WTC11 (cell line): ENCODE results near the gene TPRG1L. TPM values are rescaled to one million over a fixed set of nuclear protein-coding genes. Genes with fewer than 3 reads are reported as not detected.

Source experiments
- ATAC-seq: fragments of 200-7000 bp; cut with Tn5 transposase; 2 replicates; pipeline ENCODE4 v1.10.0; 2021; ENCODE audit warnings: mild to moderate bottlenecking, moderate library complexity
- CTCF ChIA-PET: fragments of 300-600 bp; sonication (Branson Sonifier 250); formaldehyde crosslinking; loops from one replicate; lab custom pipeline; 2021; ENCODE audit warnings: antibody characterized with exemption; lab: Charles Lee
- POLR2A ChIA-PET: fragments of 350-600 bp; sonication (Branson Sonifier 250); formaldehyde crosslinking; loops from one replicate; lab custom pipeline; 2021; ENCODE audit warnings: antibody characterized with exemption; lab: Charles Lee
- DNase-seq: peaks from one replicate; pipeline ENCODE4 v3.0.0; 2021; ENCODE audit warnings: low spot score
- H3K27ac Mint-ChIP-seq: 2 replicates; pipeline ENCODE4 v1.8.0; 2021; ENCODE audit warnings: mixed read lengths
- H3K27me3 Mint-ChIP-seq: 2 replicates; pipeline ENCODE4 v1.8.0; 2021; ENCODE audit warnings: low read depth, mild to moderate bottlenecking, moderate library complexity, mixed read lengths
- H3K36me3 Mint-ChIP-seq: 2 replicates; pipeline ENCODE4 v1.8.0; 2021; ENCODE audit warnings: mixed read lengths
- H3K4me1 Mint-ChIP-seq: 2 replicates; pipeline ENCODE4 v1.8.0; 2022; ENCODE audit warnings: mixed read lengths
- H3K4me3 Mint-ChIP-seq: 2 replicates; pipeline ENCODE4 v1.8.0; 2021; ENCODE audit warnings: mild to moderate bottlenecking, moderate library complexity, mixed read lengths
- H3K9me3 Mint-ChIP-seq: 2 replicates; pipeline ENCODE4 v1.8.0; 2021; ENCODE audit warnings: mixed read lengths
- AFF4 ChIP-seq: sonication (generic); formaldehyde crosslinking; IDR thresholded peaks from 2 replicates; pipeline ENCODE4 v1.8.1; 2023; ENCODE audit warnings: mild to moderate bottlenecking, missing genetic modification reagents, borderline replicate concordance
- AR ChIP-seq: fragments of 250-450 bp; sonication (Bioruptor Pico); IDR thresholded peaks from 2 replicates; pipeline ENCODE4 v1.9.0; 2021; ENCODE audit warnings: mild to moderate bottlenecking
- ESRRA ChIP-seq: sonication (generic); formaldehyde crosslinking; IDR thresholded peaks from 2 replicates; pipeline ENCODE4 v1.8.1; 2022; ENCODE audit warnings: mild to moderate bottlenecking, missing genetic modification reagents, borderline replicate concordance
- FOXJ3 ChIP-seq: sonication (generic); formaldehyde crosslinking; IDR thresholded peaks from 2 replicates; pipeline ENCODE4 v1.9.0; 2021; ENCODE audit warnings: missing genetic modification reagents, mild to moderate bottlenecking, borderline replicate concordance
- GABPB1 ChIP-seq: sonication (generic); formaldehyde crosslinking; IDR thresholded peaks from 2 replicates; pipeline ENCODE4 v1.8.1; 2023; ENCODE audit warnings: mild to moderate bottlenecking, missing genetic modification reagents
- IRF2 ChIP-seq: sonication (generic); formaldehyde crosslinking; IDR thresholded peaks from 2 replicates; pipeline ENCODE4 v1.8.0; 2022; ENCODE audit warnings: low read depth, missing genetic modification reagents, borderline replicate concordance
- NR2C2 ChIP-seq: sonication (generic); formaldehyde crosslinking; IDR thresholded peaks from 2 replicates; pipeline ENCODE4 v1.8.0; 2022; ENCODE audit warnings: mild to moderate bottlenecking, missing genetic modification reagents
- RORB ChIP-seq: fragments of 250-450 bp; sonication (Bioruptor Pico); IDR thresholded peaks from 2 replicates; pipeline ENCODE4 v1.9.0; 2021; ENCODE audit warnings: mild to moderate bottlenecking
- SMAD4 ChIP-seq: sonication (generic); formaldehyde crosslinking; IDR thresholded peaks from 2 replicates; pipeline ENCODE4 v1.8.0; 2022; ENCODE audit warnings: mild to moderate bottlenecking, missing genetic modification reagents
- TEAD1 ChIP-seq: sonication (generic); formaldehyde crosslinking; IDR thresholded peaks from 2 replicates; pipeline ENCODE4 v1.8.0; 2022; ENCODE audit warnings: mild to moderate bottlenecking, missing genetic modification reagents
- total RNA-seq: library from RNA; stranded (reverse); gene quantifications from 3 replicates; pipeline ENCODE4 v1.2.3, GENCODE V29; 2021
- TF ChIP-seq, protein P1 (sequence below): sonication (generic); formaldehyde crosslinking; conservative IDR thresholded peaks from 2 replicates; pipeline ENCODE4 v1.8.1; 2023; ENCODE audit warnings: mild to moderate bottlenecking, low read depth, missing genetic modification reagents, moderate library complexity
- TF ChIP-seq, protein P2 (sequence below): sonication (generic); formaldehyde crosslinking; IDR thresholded peaks from 2 replicates; pipeline ENCODE4 v1.8.0; 2023; ENCODE audit warnings: missing genetic modification reagents, mild to moderate bottlenecking, borderline replicate concordance
- TF ChIP-seq, protein P3 (sequence below): fragments of 200-600 bp; IDR thresholded peaks from 2 replicates; pipeline ENCODE4 v1.8.0; 2022; ENCODE audit warnings: antibody characterized with exemption
- TF ChIP-seq, protein P4 (sequence below): fragments of 250-450 bp; sonication (Bioruptor Pico); IDR thresholded peaks from 2 replicates; pipeline ENCODE4 v1.9.0; 2021; ENCODE audit warnings: mild to moderate bottlenecking, borderline replicate concordance
- TF ChIP-seq, protein P5 (sequence below): sonication (generic); formaldehyde crosslinking; IDR thresholded peaks from 2 replicates; pipeline ENCODE4 v1.8.0; 2023; ENCODE audit warnings: missing genetic modification reagents

TPRG1L gene
- total RNA-seq, 1 experiment from 2014 or later: 20.9 TPM

GRCh38 chr1:3673381-3674099 is 48.7 kb downstream of the TPRG1L start:
- no peaks in the 10 kb centered on the region for H3K9me3 Mint-ChIP-seq
- ATAC-seq (no peak), DNase-seq (peak; percentile 9)
- no peaks in the 10 kb centered on the region; the same call in 1 of the 2 replicates for H3K27me3 Mint-ChIP-seq
- no peak overlapping the region; the same call in 1 of the 2 replicates for H3K4me3 Mint-ChIP-seq
- H3K36me3 Mint-ChIP-seq: no peaks in the 10 kb centered on the region
- ChIA-PET POLR2A (interaction anchor here (0.6 kb wide), 1 partner anchor 20 kb away, joined by 4 read pairs; no protein-coding TSS in a partner anchor), CTCF (no interaction called here)
- peaks cover 32% of the 10 kb centered on the region for H3K4me1 Mint-ChIP-seq
- peak overlapping the region; percentile 74 for H3K27ac Mint-ChIP-seq
- TF ChIP-seq SMAD4 (CRISPR knock-in tag) (no peak), TEAD1 (no peak), ESRRA (no peak), NR2C2 (CRISPR knock-in tag) (no peak), RORB (CRISPR knock-in tag) (no peak), FOXJ3 (CRISPR knock-in tag) (no peak), IRF2 (CRISPR knock-in tag) (no peak), AFF4 (no peak), GABPB1 (CRISPR knock-in tag) (no peak), AR (CRISPR knock-in tag) (no peak)
- TF ChIP-seq, protein P1, sequence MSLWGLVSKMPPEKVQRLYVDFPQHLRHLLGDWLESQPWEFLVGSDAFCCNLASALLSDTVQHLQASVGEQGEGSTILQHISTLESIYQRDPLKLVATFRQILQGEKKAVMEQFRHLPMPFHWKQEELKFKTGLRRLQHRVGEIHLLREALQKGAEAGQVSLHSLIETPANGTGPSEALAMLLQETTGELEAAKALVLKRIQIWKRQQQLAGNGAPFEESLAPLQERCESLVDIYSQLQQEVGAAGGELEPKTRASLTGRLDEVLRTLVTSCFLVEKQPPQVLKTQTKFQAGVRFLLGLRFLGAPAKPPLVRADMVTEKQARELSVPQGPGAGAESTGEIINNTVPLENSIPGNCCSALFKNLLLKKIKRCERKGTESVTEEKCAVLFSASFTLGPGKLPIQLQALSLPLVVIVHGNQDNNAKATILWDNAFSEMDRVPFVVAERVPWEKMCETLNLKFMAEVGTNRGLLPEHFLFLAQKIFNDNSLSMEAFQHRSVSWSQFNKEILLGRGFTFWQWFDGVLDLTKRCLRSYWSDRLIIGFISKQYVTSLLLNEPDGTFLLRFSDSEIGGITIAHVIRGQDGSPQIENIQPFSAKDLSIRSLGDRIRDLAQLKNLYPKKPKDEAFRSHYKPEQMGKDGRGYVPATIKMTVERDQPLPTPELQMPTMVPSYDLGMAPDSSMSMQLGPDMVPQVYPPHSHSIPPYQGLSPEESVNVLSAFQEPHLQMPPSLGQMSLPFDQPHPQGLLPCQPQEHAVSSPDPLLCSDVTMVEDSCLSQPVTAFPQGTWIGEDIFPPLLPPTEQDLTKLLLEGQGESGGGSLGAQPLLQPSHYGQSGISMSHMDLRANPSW (CRISPR knock-in tag): no peak
- TF ChIP-seq, protein P2, sequence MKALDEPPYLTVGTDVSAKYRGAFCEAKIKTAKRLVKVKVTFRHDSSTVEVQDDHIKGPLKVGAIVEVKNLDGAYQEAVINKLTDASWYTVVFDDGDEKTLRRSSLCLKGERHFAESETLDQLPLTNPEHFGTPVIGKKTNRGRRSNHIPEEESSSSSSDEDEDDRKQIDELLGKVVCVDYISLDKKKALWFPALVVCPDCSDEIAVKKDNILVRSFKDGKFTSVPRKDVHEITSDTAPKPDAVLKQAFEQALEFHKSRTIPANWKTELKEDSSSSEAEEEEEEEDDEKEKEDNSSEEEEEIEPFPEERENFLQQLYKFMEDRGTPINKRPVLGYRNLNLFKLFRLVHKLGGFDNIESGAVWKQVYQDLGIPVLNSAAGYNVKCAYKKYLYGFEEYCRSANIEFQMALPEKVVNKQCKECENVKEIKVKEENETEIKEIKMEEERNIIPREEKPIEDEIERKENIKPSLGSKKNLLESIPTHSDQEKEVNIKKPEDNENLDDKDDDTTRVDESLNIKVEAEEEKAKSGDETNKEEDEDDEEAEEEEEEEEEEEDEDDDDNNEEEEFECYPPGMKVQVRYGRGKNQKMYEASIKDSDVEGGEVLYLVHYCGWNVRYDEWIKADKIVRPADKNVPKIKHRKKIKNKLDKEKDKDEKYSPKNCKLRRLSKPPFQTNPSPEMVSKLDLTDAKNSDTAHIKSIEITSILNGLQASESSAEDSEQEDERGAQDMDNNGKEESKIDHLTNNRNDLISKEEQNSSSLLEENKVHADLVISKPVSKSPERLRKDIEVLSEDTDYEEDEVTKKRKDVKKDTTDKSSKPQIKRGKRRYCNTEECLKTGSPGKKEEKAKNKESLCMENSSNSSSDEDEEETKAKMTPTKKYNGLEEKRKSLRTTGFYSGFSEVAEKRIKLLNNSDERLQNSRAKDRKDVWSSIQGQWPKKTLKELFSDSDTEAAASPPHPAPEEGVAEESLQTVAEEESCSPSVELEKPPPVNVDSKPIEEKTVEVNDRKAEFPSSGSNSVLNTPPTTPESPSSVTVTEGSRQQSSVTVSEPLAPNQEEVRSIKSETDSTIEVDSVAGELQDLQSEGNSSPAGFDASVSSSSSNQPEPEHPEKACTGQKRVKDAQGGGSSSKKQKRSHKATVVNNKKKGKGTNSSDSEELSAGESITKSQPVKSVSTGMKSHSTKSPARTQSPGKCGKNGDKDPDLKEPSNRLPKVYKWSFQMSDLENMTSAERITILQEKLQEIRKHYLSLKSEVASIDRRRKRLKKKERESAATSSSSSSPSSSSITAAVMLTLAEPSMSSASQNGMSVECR (CRISPR knock-in tag): no peak
- TF ChIP-seq, protein P3, sequence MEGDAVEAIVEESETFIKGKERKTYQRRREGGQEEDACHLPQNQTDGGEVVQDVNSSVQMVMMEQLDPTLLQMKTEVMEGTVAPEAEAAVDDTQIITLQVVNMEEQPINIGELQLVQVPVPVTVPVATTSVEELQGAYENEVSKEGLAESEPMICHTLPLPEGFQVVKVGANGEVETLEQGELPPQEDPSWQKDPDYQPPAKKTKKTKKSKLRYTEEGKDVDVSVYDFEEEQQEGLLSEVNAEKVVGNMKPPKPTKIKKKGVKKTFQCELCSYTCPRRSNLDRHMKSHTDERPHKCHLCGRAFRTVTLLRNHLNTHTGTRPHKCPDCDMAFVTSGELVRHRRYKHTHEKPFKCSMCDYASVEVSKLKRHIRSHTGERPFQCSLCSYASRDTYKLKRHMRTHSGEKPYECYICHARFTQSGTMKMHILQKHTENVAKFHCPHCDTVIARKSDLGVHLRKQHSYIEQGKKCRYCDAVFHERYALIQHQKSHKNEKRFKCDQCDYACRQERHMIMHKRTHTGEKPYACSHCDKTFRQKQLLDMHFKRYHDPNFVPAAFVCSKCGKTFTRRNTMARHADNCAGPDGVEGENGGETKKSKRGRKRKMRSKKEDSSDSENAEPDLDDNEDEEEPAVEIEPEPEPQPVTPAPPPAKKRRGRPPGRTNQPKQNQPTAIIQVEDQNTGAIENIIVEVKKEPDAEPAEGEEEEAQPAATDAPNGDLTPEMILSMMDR: no peak
- TF ChIP-seq, protein P4, sequence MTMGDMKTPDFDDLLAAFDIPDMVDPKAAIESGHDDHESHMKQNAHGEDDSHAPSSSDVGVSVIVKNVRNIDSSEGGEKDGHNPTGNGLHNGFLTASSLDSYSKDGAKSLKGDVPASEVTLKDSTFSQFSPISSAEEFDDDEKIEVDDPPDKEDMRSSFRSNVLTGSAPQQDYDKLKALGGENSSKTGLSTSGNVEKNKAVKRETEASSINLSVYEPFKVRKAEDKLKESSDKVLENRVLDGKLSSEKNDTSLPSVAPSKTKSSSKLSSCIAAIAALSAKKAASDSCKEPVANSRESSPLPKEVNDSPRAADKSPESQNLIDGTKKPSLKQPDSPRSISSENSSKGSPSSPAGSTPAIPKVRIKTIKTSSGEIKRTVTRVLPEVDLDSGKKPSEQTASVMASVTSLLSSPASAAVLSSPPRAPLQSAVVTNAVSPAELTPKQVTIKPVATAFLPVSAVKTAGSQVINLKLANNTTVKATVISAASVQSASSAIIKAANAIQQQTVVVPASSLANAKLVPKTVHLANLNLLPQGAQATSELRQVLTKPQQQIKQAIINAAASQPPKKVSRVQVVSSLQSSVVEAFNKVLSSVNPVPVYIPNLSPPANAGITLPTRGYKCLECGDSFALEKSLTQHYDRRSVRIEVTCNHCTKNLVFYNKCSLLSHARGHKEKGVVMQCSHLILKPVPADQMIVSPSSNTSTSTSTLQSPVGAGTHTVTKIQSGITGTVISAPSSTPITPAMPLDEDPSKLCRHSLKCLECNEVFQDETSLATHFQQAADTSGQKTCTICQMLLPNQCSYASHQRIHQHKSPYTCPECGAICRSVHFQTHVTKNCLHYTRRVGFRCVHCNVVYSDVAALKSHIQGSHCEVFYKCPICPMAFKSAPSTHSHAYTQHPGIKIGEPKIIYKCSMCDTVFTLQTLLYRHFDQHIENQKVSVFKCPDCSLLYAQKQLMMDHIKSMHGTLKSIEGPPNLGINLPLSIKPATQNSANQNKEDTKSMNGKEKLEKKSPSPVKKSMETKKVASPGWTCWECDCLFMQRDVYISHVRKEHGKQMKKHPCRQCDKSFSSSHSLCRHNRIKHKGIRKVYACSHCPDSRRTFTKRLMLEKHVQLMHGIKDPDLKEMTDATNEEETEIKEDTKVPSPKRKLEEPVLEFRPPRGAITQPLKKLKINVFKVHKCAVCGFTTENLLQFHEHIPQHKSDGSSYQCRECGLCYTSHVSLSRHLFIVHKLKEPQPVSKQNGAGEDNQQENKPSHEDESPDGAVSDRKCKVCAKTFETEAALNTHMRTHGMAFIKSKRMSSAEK (CRISPR knock-in tag): no peak
- TF ChIP-seq, protein P5, sequence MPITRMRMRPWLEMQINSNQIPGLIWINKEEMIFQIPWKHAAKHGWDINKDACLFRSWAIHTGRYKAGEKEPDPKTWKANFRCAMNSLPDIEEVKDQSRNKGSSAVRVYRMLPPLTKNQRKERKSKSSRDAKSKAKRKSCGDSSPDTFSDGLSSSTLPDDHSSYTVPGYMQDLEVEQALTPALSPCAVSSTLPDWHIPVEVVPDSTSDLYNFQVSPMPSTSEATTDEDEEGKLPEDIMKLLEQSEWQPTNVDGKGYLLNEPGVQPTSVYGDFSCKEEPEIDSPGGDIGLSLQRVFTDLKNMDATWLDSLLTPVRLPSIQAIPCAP (CRISPR knock-in tag): no peak
